Activated naive CD4-positive, alpha-beta T cell treated with anti-CD3 and anti-CD28 coated beads, Interleukin-2, amount 10 ng/mL, durations not matched to agents 7 days and 5 days (primary cell): Measurements from ENCODE around the gene TUBB1.
A peak's percentile ranks its signal among the peaks of the same experiment; 100 is the strongest.

Source experiments
- CTCF ChIA-PET: fragments of 350-600 bp; sonication (Branson Sonifier 250); formaldehyde crosslinking; loops from one replicate; lab custom pipeline; 2021; ENCODE audit warnings: antibody characterized with exemption; lab: Charles Lee
- DNase-seq: peaks from one replicate; pipeline ENCODE4 v3.0.0-alpha.2; 2020
- H3K27ac Mint-ChIP-seq: one replicate; pipeline ENCODE4 v1.8.0; 2021; ENCODE audit warnings: mild to moderate bottlenecking, moderate library complexity, mixed read lengths
- H3K27me3 Mint-ChIP-seq: one replicate; pipeline ENCODE4 v1.8.0; 2021; ENCODE audit warnings: mild to moderate bottlenecking, mixed read lengths
- H3K36me3 Mint-ChIP-seq: one replicate; pipeline ENCODE4 v1.8.0; 2021; ENCODE audit warnings: mixed read lengths
- H3K4me1 Mint-ChIP-seq: one replicate; pipeline ENCODE4 v1.8.0; 2021; ENCODE audit warnings: mixed read lengths
- H3K4me3 Mint-ChIP-seq: one replicate; pipeline ENCODE4 v1.8.0; 2021; ENCODE audit warnings: mild to moderate bottlenecking, moderate library complexity, mixed read lengths
- H3K9me3 Mint-ChIP-seq: one replicate; pipeline ENCODE4 v1.8.0; 2021; ENCODE audit warnings: mixed read lengths

The TUBB1 gene

GRCh38 chr20:59042796-59043631 lies 23.8 kb downstream of the TUBB1 start:
- Mint-ChIP-seq H3K9me3 (no peaks in the 10 kb centered on the region), H3K4me1 (peaks cover 48% of the 10 kb centered on the region), H3K4me3 (peak overlapping the region; percentile 88), H3K27ac (peak overlapping the region; percentile 87), H3K27me3 (no peaks in the 10 kb centered on the region), H3K36me3 (peaks cover 16% of the 10 kb centered on the region)
- DNase-seq = peak; percentile 94
- CTCF ChIA-PET = interaction anchor here (0.6 to 1.6 kb wide), 5 partner anchors 64 to 179 kb away, joined by 3 to 4 read pairs (median 3); no protein-coding TSS in a partner anchor

- H3K4me3 Mint-ChIP-seq = peak overlapping the region; percentile 73
- H3K36me3 Mint-ChIP-seq = peaks cover 15% of the 10 kb centered on the region
- H3K27ac Mint-ChIP-seq = peak overlapping the region; percentile 85
- no peaks in the 10 kb centered on the region for H3K9me3 Mint-ChIP-seq
- no peaks in the 10 kb centered on the region for H3K27me3 Mint-ChIP-seq
- DNase-seq = no peak
- CTCF ChIA-PET = interaction anchor here (1.0 to 1.3 kb wide), 2 partner anchors 165 to 178 kb away, joined by 3 read pairs; no protein-coding TSS in a partner anchor
- H3K4me1 Mint-ChIP-seq = peaks cover 53% of the 10 kb centered on the region
Observed at GRCh38 chr20:59043698-59044097, 24.5 kb downstream of the TUBB1 start.

- Mint-ChIP-seq H3K9me3 (no peaks in the 10 kb centered on the region), H3K4me3 (no peak overlapping the region), H3K4me1 (peaks cover 48% of the 10 kb centered on the region), H3K27me3 (no peaks in the 10 kb centered on the region), H3K36me3 (peaks cover 15% of the 10 kb centered on the region), H3K27ac (no peak overlapping the region)
- DNase-seq = no peak
- CTCF ChIA-PET = interaction anchor here (0.6 kb wide), 1 partner anchor 1806 kb away, joined by 4 read pairs; no protein-coding TSS in a partner anchor
Observed at GRCh38 chr20:59044295-59044694, 25.1 kb downstream of the TUBB1 start.

- Mint-ChIP-seq H3K27ac (no peak overlapping the region), H3K4me3 (no peak overlapping the region), H3K36me3 (peaks cover 15% of the 10 kb centered on the region), H3K27me3 (peaks cover 5% of the 10 kb centered on the region), H3K9me3 (no peaks in the 10 kb centered on the region), H3K4me1 (peaks cover 43% of the 10 kb centered on the region)
- DNase-seq = no peak
- CTCF ChIA-PET = interaction anchor here (0.6 kb wide), 1 partner anchor 1806 kb away, joined by 4 read pairs; no protein-coding TSS in a partner anchor
Observed at GRCh38 chr20:59044796-59045195, 25.6 kb downstream of the TUBB1 start.

- Mint-ChIP-seq H3K27ac (no peak overlapping the region), H3K9me3 (no peaks in the 10 kb centered on the region), H3K36me3 (no peaks in the 10 kb centered on the region), H3K4me3 (no peak overlapping the region), H3K27me3 (peaks cover 23% of the 10 kb centered on the region), H3K4me1 (peaks cover 26% of the 10 kb centered on the region)
- no peak for DNase-seq
- CTCF ChIA-PET = no interaction called here
Observed at GRCh38 chr20:59046862-59047261, 27.6 kb downstream of the TUBB1 start.

- no peak overlapping the region for H3K4me3 Mint-ChIP-seq
- DNase-seq = no peak
- H3K27me3 Mint-ChIP-seq = peaks cover 30% of the 10 kb centered on the region
- CTCF ChIA-PET = no interaction called here
- H3K36me3 Mint-ChIP-seq = no peaks in the 10 kb centered on the region
- H3K4me1 Mint-ChIP-seq = peaks cover 24% of the 10 kb centered on the region
- no peak overlapping the region for H3K27ac Mint-ChIP-seq
- H3K9me3 Mint-ChIP-seq = no peaks in the 10 kb centered on the region
Observed at GRCh38 chr20:59047938-59048680, 28.9 kb downstream of the TUBB1 start.

- Mint-ChIP-seq H3K36me3 (no peaks in the 10 kb centered on the region), H3K4me1 (peaks cover 19% of the 10 kb centered on the region), H3K27ac (no peak overlapping the region), H3K4me3 (no peak overlapping the region), H3K9me3 (no peaks in the 10 kb centered on the region), H3K27me3 (peaks cover 31% of the 10 kb centered on the region)
- DNase-seq = no peak
- CTCF ChIA-PET = no interaction called here
Observed at GRCh38 chr20:59048681-59049030, 29.4 kb downstream of the TUBB1 start.

GRCh38 chr20:59050437-59050836 lies 31.2 kb downstream of the TUBB1 start:
- Mint-ChIP-seq H3K27me3 (peaks cover 41% of the 10 kb centered on the region), H3K27ac (no peak overlapping the region)

GRCh38 chr20:59051666-59052185 lies 32.5 kb downstream of the TUBB1 start:
- Mint-ChIP-seq H3K27ac (no peak overlapping the region), H3K4me3 (no peak overlapping the region), H3K9me3 (no peaks in the 10 kb centered on the region), H3K4me1 (peaks cover 11% of the 10 kb centered on the region), H3K36me3 (no peaks in the 10 kb centered on the region), H3K27me3 (peaks cover 41% of the 10 kb centered on the region)
- DNase-seq = no peak
- CTCF ChIA-PET = no interaction called here

More at GRCh38 chr20:59050437-59050836, 31.2 kb downstream of the TUBB1 start:
- H3K9me3 Mint-ChIP-seq = no peaks in the 10 kb centered on the region
- H3K4me1 Mint-ChIP-seq = peaks cover 11% of the 10 kb centered on the region
- no peak overlapping the region for H3K4me3 Mint-ChIP-seq
- DNase-seq = no peak
- CTCF ChIA-PET = interaction anchor here (0.9 to 1.4 kb wide), 3 partner anchors 9 to 183 kb away, joined by 3 to 4 read pairs (median 3); no protein-coding TSS in a partner anchor
- no peaks in the 10 kb centered on the region for H3K36me3 Mint-ChIP-seq

GRCh38 chr20:59055302-59055701 lies 36.1 kb downstream of the TUBB1 start:
- Mint-ChIP-seq H3K4me1 (no peaks in the 10 kb centered on the region), H3K4me3 (no peak overlapping the region), H3K9me3 (no peaks in the 10 kb centered on the region), H3K27me3 (peaks cover 32% of the 10 kb centered on the region), H3K27ac (no peak overlapping the region), H3K36me3 (no peaks in the 10 kb centered on the region)
- no peak for DNase-seq
- CTCF ChIA-PET = interaction anchor here (1.1 kb wide), 1 partner anchor 152 kb away, joined by 3 read pairs; no protein-coding TSS in a partner anchor

- Mint-ChIP-seq H3K27me3 (peaks cover 10% of the 10 kb centered on the region), H3K4me3 (no peak overlapping the region), H3K36me3 (no peaks in the 10 kb centered on the region), H3K4me1 (no peaks in the 10 kb centered on the region), H3K27ac (no peak overlapping the region), H3K9me3 (no peaks in the 10 kb centered on the region)
- DNase-seq = no peak
- CTCF ChIA-PET = no interaction called here
Observed at GRCh38 chr20:59062081-59062480, 42.9 kb downstream of the TUBB1 start.

GRCh38 chr20:59063358-59064213 lies 44.4 kb downstream of the TUBB1 start:
- Mint-ChIP-seq H3K9me3 (no peaks in the 10 kb centered on the region), H3K36me3 (no peaks in the 10 kb centered on the region), H3K27ac (no peak overlapping the region), H3K4me1 (no peaks in the 10 kb centered on the region), H3K4me3 (no peak overlapping the region), H3K27me3 (peaks cover 20% of the 10 kb centered on the region)
- CTCF ChIA-PET = interaction anchor here (0.6 to 1.0 kb wide), 2 partner anchors 341 to 396 kb away, joined by 3 read pairs; no protein-coding TSS in a partner anchor
- no peak for DNase-seq

- CTCF ChIA-PET = interaction anchor here (1.0 kb wide), 1 partner anchor 340 kb away, joined by 3 read pairs; no protein-coding TSS in a partner anchor
- Mint-ChIP-seq H3K4me3 (no peak overlapping the region), H3K27me3 (peaks cover 23% of the 10 kb centered on the region), H3K36me3 (no peaks in the 10 kb centered on the region), H3K27ac (no peak overlapping the region), H3K4me1 (no peaks in the 10 kb centered on the region), H3K9me3 (no peaks in the 10 kb centered on the region)
- no peak for DNase-seq
Observed at GRCh38 chr20:59064214-59064722, 45.0 kb downstream of the TUBB1 start.
